Head of caudate nucleus (tissue), 42 donors: Measurements from ENCODE around the gene DDT.
"Not testable (repeated sequence)": the region's sequence is repeated elsewhere in the genome, so short reads cannot be mapped to it uniquely, and the experiment has no call there.

Source experiments
- DNase-seq, 42 donors: peaks; one replicate each; pipeline versions ENCODE4 v3.0.0 to v3.0.0-alpha.2; 2020 to 2021; ENCODE audit warnings: mixed read lengths in 7 of 42
- intact Hi-C: fragments of 100-400 bp; cut with DNase I; formaldehyde crosslinking; loops from one replicate; pipeline ENCODE4 v1.15.0; 2022

The DDT gene

DNA sequence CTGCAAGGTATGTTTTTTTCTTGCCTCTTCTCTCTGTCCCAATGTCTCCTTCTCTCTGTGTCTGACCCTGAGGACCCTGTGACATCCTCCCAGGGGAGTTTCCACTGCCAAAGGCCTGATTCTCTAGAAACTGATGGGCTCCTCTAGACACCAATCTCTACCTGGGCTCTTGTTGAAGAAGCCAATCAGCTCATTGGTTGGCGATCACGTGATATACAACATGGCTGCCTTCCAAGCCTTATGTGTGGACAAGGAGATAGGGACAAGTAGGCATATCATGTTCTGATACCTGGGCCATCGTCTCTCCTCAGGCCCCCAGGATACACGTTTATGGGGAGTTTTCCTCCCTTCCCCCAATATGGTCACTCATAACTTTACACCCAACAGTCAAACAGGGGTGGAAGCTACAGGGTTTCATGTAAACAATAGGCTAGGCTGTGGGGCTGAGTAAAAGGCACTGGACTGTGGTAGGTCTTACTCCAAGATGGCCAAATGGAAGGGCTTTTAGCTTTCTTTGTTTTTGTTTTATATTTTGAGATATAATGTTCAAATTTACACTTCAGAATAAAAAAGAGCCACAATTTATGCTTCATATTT, 19.4 kb upstream of the DDT start:
- intact Hi-C loops, DNase-seq: not testable (repeated sequence)

DNA sequence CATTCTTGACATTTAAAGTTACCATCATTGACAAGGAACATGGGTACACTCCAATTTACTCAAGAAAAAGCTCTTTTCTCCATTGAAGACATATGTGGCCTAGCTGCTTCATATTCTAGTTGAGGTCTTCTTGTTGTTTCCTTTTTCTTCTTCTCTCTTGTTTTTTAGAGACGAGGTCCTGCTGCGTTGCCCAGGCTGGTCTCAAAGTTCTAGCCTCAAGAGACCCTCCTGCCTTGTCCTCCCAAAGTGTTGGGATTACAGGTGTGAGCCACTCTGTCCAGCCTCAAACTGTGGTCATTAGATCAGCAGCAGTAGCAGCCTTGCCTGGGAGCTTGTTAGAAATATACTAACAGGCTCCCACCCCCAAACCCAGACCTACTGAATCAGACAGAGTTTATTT, 18.8 kb upstream of the DDT start:
- DNase-seq = not testable (repeated sequence)

GRCh38 chr22:23989583-23990244, 15.5 kb upstream of the DDT start:
- DNase-seq, intact Hi-C loops: not testable (repeated sequence)

More for the DNA sequence above, 18.8 kb upstream of the DDT start:
- intact Hi-C loops = not testable (repeated sequence)

DNA sequence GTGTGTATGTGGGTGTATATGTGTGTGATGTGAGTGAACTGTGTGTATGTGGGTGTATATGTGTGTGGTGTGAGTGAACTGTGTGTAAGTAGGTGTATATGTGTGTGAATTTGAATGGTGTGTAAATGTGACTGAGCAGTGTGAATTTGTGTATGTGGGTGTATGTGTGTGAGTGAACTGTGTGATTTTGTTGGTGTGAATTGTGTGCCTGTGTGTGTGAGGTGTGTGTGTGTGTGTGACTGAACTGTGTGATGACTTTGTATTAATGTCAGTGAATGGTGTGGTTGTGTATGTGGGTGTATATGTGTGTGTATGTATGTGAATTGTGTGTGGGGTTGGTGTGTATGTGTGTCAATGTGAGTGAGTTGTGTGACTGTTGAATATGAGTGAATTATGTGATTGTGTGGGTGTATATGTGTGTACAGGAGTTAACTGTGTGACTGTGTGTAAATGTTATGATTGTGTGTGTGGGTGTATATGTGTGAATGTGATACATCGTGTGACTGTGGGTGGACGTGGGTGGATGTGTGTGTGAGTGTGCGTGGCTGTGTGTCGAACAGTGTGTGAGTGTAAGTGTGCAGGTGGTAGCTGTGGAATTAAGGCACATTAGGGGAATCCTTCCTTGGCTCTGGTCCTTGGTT, 12.4 kb upstream of the DDT start:
- intact Hi-C loops, DNase-seq: not testable (repeated sequence)

DNA sequence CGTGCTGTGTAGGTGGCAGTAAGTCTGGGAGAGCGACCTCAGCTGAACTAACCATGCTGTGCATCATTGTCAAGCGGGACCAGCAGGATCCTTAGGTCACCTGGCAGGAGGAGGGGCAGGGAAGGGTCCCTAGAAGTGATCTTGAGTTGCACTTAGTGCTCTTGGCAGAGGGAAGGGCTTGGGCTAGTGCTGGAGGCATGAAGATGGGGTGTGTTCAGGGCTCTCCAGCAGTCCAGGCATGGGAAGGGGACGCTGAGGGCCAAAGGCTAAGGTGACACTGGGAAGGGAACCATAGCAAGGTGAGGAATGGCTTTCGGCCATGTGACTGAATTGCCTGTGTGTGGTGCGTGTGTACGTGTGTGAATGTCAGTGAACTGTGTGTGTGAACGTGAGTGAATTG, 11.8 kb upstream of the DDT start:
- DNase-seq, intact Hi-C loops: not testable (repeated sequence)

GRCh38 chr22:23984430-23984829, 10.2 kb upstream of the DDT start:
- DNase-seq = peak in 16 of 42 donors; percentile 3 to 77 (median 62)
- intact Hi-C loops = no loop called here

DNA sequence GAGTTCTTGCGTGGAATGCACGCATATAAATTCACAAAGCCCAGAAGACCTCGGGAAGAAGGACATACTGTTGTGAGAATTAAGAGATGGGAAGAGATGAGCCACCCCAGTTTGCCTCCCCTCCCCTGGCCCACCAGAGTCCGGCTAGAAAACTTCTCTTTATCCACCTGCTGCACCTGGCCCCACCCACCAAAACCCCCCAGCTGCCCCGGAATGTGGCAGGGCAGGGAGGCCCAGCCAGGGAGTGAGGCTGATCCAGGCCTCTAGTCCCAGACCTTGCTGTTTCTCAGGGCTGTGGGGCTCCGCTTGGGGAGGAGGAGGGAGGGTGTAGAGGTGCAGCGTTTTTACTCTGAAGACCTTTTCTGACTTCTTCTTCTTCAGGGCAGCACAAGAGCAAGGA, 6.3 kb upstream of the DDT start:
- intact Hi-C loops, DNase-seq: not testable (repeated sequence)

DNA sequence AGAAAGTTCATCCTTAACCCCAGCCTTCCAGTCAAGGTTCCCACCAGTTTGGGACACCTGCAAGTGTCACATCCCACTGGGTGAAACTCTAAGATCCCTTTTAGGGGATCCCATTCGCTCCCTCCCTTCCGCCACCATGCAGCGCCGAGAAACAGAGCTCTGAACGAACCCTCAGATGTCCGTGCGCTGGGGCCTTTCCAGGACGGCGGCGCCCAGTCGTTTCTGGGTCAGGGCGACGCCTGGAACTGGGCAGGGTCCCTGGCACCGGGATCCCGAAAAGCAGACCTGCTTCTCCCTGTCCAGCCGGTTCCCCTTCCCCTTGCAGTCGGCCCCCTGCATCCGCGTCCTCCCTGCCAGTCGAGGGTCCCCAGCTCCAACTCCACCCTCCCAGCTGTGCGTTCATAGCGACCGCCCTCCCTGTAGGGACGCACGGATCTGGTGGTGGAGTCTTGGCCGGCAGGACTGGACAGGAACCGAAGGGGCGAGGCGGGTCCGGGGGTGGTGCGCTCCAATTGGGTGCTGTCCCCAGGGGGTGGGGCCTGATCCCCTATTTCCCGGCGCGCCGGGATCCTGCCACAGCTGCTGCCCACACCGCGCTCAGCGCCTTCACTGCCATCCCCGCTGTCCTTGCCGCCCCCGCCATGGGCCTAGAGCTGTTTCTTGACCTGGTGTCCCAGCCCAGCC, 5.5 kb upstream of the DDT start, which contains the start of gene GSTT2:
Gene GSTT2, plus strand, starts transcription at position 578 of the 684 bp plus-strand sequence.
- not testable (repeated sequence) for DNase-seq
- intact Hi-C loops = loop anchor here (10.0 kb wide), 1 partner anchor 65 kb away; no protein-coding TSS in a partner anchor

GRCh38 chr22:23977304-23977703, 3.1 kb upstream of the DDT start:
- intact Hi-C loops = loop anchor here (10.0 kb wide), 1 partner anchor 63 kb away; no protein-coding TSS in a partner anchor
- DNase-seq = not testable (repeated sequence)

GRCh38 chr22:23974836-23975352, 653 bp upstream of the DDT start:
- intact Hi-C loops = loop anchor here (10.0 kb wide), 1 partner anchor 60 kb away; no protein-coding TSS in a partner anchor
- DNase-seq = not testable (repeated sequence)

DNA sequence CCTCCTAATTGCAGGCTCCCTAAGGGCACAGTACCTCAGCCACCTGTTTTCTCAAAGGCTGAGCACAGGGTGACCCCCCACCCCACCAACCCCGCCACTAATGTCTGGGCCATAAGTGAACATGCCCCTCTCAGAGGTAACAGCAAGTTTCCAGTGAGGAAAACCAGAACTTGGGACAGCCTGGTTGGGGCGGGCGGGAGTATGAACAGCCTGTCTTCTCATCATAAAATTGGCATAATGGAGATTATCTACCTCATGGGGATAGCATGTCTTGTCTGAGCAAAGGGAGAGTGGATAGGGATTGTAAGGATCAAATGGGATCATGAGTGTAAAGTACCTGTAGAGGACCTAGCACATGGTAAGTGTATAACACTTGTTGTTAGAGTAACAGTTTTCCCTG, 2.3 kb downstream of the DDT start:
- DNase-seq = not testable (repeated sequence)
- intact Hi-C loops = loop anchor here (10.0 kb wide), 1 partner anchor 57 kb away; no protein-coding TSS in a partner anchor

GRCh38 chr22:23970816-23971486, 3.3 kb downstream of the DDT start:
- DNase-seq = no peak
- intact Hi-C loops = loop anchor here (10.0 kb wide), 1 partner anchor 56 kb away; no protein-coding TSS in a partner anchor

DNA sequence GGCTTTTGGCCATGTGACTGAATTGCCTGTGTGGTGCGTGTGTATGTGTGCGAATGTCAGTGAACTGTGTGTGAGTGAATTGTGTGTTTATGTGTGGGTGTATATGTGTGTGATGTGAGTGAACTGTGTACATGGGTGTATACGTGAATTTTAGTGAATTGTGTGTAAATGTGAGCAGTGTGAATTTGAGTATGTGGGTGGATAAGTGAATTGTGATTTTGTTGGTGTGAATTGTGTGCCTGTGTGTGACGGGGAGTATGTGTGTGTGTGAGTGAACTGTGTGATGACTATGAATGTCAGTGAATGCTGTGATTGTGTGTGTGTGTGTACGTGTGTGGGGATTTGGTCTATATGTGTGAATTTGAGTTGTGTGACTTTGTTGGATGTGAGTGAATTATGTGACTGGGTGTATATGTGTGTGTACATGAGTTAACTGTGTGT, 4.0 kb downstream of the DDT start:
- no peak for DNase-seq
- intact Hi-C loops = loop anchor here (10.0 kb wide), 1 partner anchor 55 kb away; no protein-coding TSS in a partner anchor

DNA sequence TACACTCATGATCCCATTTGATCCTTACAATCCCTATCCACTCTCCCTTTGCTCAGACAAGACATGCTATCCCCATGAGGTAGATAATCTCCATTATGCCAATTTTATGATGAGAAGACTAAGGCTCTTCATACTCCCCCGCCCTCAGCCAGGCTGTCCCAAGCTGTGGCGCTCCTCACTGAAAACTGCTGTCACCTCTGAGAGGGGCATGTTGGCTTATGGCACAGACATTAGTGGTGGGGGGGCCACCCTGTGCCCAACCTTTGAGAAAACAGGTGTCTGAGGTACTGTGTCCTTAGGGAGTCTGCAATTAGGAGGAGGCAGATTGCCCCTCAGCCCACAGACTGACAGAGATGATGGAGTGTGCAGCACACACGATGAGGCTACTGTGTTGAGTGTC, 5.2 kb downstream of the DDT start:
- intact Hi-C loops = no loop called here
- no peak for DNase-seq

DNA sequence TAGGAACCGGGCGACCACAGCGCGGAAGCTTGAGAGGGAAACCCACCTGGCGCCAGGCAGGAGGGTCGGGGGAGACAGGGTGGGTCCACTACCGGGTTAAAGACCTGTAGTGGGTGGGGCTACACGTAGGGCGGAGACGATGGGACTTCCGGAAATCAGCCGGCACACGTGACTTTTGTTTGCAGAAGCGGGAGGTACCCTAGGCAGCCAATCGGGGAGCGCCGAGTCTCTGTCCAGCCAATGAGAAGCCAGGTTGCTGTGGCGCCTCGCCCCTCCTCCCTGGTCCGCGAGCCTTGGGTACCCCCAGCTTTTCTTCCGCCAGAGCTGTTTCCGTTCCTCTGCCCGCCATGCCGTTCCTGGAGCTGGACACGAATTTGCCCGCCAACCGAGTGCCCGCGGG, 7.7 kb downstream of the DDT start, which contains the start of gene DDTL:
Gene DDTL, plus strand, starts transcription at position 321 of the 400 bp plus-strand sequence. Its CDS starts 27 bp downstream, at position 348.
- intact Hi-C loops, DNase-seq: not testable (repeated sequence)

DNA sequence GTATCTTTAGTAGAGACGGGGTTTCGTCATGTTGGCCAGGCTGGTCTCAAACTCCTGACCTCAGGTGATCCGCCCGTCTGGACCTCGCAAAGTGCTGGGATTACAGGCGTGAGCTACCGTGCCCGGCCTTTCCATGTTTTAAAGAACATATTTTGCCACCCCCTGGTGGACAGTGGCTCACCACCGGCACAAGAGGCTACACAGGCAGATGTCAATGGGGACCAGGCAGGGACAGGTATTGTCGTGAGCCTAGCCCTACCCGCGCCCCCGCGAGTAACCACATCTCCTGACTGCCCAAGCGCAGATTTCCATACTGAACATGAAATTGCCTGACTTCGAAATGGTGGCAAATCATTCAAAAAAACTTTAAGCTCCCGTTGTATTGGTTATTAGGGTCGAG, 8.1 kb downstream of the DDT start:
- intact Hi-C loops, DNase-seq: not testable (repeated sequence)

- intact Hi-C loops, DNase-seq: not testable (repeated sequence)
Observed at GRCh38 chr22:23961084-23961771, 13.0 kb downstream of the DDT start, which contains the start of gene GSTT2B. Gene GSTT2B (minus strand): TSS chr22:23961195. CDS start chr22:23961131, 64 bp downstream.
